HG03097 (cell line): ENCODE data around the gene ZNF821.
"Not testable (repeated sequence)": the region's sequence is repeated elsewhere in the genome, so short reads cannot be mapped to it uniquely, and the experiment has no call there.

Experiments
- ATAC-seq: cut with Tn5 transposase; IDR thresholded peaks from one replicate; pipeline ENCODE4 v1.9.1; 2021; ENCODE audit not compliant: unreplicated experiment, low FRiP score

Gene ZNF821

GRCh38 chr16:71883849-71884638 lies at the start of gene ZNF821:
TSS of gene ZNF821 (minus strand) at chr16:71884182. CDS start at chr16:71879946, 4,236 bp downstream.
- ATAC-seq = no peak

DNA sequence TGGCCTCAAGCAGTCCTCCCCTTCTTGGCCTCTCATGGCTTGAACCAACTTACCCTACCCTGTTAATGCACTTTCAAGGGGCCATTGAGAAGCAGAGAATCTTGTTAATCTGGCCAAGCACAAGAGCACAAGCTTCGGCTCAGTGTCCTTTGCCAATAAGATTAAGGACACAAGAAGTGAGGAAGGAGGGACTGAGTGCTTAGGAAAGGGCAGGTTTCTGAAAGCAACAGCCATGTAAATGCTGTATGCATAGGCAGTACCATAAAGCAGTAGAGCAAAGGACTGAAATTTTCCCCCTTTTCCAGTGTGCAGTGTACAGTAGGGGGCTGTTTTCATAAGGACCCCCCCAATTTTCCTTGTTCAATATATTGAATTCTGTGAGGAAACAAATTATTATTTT lies 49.0 kb upstream of the ZNF821 start:
- no peak for ATAC-seq

DNA sequence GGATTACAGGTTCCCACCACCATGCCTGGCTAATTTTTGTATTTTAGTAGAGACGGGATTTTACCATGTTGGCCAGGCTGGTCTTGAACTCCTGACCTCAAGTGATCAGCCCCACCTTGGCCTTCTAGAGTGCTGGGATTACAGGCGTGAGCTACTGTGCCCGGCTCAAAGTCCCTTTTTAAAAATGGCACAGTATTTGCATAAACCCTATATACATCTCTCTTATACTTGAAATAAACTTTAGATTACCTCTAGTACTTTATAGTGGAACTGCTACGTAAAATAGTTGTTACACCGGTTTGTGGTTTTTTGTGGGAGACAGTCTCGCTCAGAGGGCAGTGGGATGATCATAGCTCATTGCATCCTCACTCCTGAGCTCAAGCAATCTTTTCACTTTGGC lies 47.6 kb upstream of the ZNF821 start:
- no peak for ATAC-seq

DNA sequence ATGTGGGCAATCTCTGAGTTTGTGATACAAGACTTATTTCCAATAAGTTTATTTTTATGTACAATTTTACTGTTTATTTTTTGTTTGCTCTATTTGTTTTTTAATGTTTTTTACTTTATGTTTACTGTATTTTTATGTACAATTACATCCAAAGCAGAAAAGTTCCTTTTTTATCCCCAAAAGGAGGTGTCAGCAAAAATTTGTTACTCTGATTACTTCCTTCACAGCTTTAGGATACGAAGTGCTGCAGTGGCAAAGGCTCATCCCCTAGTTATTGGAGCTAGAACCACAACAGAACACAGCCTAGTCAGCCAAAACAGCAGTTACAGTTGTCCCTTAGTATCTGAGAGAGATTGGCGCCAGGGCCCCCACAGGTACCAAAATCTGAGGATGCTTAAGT lies 47.0 kb upstream of the ZNF821 start:
- no peak for ATAC-seq

DNA sequence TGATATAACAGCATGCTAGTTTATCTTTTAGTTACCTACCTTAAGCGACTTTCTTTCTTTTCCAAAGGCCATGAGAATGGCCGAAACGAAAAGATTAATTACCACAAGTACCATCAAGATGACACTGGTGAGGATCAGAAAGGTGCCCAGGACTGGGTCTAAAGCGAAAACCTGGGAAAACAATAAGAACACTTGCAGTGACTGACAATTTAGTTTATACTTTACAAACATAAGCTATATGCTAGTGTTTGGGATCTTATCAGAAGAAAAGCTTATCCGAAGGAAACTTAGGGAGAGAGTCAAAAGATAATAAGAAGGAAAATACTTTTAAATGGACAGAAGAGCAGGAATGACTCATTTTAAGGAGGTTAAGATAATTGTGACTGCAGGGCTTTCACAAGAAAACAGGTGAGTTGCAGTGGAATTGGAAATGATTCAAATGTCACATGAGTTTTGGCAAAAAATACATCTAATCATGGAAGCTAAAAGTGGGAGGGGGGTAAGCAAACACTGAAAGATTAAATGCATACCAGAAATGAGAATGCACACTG lies 46.1 kb upstream of the ZNF821 start:
- ATAC-seq = no peak

DNA sequence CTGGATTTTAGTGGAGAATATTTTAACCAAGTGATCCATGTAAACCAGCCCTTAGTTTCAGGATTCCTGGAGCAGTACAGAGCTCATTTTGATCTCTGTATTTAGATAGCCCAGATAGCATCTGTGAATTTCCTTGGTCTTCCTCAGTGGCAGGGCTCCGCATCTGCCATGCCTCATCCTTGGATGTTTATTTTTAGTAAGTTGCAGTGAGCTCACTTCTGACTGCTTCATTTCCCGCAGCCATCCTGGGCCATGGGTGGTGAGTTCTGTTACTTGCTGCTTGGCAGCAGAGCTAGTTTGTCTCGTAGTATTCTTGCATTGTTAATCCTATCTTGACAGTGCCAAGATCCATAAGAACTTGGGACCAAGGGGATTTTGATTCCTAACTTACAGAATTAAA lies 45.1 kb upstream of the ZNF821 start:
- ATAC-seq = no peak

DNA sequence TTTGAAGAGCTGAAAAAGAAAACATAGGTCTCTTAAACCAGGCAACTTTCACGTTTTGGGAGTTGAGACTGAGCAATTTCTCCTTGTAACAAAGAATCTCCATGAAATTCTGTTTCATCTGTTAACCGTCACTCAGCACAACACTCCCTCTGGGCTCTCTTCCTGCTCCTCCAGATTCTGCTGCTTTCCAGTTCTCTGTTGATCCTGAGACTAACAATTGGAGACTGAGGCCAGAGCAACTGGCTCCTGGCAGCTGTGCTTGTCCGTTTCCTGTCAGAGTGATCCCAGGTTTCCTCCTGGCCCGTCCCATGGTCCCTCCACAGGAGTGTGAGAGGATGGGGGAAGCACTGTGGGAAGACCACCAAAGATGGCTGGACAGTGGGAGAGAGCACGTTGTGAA lies 43.8 kb upstream of the ZNF821 start:
- ATAC-seq = no peak

DNA sequence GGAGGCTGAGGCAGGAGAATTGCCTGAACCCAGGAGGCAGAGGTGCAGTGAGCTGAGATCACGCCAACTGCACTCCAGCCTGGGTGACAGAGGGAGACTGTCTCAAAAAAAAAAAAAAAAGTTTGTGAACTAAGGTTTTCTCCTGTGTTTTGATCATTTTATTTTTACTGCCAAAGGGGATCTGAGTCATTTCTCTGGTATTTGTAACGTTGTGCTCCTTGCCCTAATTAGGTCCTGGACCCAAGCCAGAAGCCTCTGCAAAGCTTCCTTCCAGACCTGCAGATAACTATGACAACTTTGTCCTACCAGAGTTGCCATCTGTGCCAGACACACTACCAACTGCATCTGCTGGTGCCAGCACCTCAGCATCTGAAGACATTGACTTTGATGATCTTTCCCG lies 43.4 kb upstream of the ZNF821 start:
- ATAC-seq = no peak

GRCh38 chr16:71924710-71925109 lies 40.7 kb upstream of the ZNF821 start:
- ATAC-seq = no peak

- ATAC-seq = no peak
These were observed 40.1 kb upstream of the ZNF821 start for GRCh38 chr16:71923941-71924690.

GRCh38 chr16:71920658-71921057 lies 36.7 kb upstream of the ZNF821 start:
- no peak for ATAC-seq

DNA sequence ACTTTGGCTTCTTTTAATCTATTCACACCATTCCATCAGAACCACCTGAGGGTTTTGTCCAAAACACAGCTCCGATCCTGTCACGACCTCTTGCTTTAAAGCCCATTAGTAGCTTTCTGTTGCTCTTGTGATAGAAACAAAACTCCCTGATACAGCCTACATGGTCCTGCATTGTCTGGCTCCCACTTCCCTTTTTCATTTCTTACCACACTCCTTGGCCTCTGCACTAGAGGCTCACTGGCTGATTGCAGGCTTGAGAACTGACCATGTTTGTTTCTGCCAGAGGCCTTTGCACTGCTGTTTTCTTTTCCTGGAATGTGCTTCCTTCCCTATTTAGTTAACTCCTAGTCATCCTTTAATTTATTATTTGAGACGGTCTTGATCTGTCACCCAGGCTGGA lies 35.1 kb upstream of the ZNF821 start:
- ATAC-seq = no peak

DNA sequence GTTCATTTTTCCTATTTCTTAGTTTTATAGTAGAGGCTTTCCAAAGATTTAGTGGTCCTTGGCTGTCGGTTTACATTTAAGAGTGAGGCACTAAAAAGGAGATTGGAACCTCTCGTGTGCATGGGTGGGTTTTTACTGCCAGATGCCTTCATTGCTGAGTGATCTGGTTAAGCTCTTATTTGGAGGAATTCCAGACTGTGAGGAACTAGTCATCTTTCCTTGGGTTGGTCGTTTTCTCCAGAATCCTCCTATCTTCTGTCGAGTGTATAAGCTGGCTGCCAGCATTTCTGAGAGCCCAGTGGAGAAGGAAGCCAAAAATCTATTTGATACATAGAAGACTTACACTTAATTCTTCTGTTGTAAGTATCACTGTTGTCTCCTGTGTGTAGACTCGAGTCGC lies 33.9 kb upstream of the ZNF821 start:
- no peak for ATAC-seq

DNA sequence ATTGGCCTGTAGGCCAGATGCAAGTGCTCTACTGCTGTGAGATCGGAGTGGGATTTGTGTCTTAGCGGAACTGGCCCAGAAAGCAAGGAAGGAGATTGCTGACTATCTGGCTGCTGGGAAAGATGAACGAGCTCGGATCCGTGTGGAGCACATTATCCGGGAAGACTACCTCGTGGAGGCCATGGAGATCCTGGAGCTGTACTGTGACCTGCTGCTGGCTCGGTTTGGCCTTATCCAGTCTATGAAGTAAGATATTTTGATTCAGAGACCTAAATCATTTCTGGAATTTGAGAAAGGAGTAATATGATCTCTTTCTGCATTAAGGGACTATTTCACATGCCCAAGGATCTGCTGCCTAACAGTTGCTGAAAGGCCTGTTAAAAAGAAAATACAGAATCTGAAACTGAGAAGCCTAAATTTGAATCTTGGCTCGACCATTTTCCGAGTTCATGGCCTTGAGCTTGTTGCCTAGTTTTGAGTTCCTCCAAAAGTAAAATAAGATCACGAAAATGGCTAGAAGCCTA lies 32.5 kb upstream of the ZNF821 start:
- no peak for ATAC-seq

DNA sequence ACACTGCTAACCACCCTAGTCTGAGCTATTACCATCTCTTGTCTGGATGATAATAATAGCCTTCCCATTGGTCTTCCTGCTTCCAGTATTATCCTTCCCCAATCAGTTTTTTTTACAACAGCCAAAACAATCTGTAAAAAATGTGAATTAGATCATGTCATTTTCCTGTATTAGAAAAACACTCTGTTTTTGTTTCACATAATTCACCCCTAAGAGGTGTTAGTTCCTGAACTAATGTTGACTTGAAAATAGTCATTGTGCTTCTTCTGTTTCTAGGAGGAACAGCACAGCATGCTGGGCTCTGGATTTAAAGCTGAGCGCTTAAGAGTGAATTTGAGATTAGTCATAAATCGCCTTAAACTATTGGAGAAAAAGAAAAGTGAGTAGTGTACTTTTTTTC lies 31.4 kb upstream of the ZNF821 start:
- no peak for ATAC-seq

DNA sequence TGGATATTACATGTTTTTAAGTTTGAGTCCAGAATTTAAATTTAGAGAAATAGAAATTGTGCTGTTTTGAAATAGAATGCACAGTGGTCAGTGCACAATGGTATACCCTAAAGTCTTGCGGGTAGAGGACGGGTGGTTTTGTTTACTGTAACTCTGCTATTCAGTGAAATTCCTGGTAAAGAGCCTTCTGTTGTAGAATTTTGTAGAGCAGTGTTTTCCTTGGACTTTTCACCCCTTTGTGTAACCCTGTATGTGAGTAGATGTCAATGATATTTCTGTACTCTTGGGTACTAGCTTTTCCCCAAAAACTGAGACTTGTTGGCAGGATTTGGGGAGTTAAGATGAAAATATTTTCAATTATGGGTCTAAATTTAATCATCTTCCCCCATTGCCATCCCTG lies 30.8 kb upstream of the ZNF821 start:
- ATAC-seq = no peak

DNA sequence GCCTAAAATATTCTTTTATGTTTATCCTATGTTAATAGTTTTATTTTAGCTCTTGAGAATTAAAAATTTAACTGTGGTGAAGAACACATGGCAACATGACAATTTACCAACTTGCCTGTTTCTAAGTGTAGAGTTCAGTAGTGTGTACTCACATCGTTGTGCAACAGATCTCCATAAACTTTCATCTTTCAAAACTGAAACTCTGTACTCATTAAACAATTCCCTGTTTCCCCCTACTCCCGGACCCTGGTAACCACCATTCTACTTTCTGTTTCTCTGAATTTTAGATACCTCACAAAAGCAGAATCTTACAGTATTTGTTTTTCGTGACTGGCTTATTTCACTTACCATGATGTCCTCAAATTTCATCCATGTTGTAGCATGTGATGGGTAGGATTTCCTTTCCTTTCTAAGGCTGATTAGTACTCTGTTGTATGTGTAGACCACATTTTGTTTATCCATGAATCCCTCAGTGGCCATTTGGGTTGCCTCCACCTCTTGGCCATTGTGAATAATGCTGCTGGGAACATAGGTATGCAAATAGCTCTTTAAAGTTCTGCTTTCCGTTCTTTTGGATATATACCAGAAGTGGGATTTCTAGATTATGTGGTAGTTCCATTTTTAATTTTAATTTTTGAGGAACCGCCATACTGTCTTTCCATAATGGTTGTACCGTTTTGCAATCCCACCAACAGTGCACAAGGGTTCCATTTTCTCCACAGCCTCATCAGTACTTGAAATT lies 28.7 kb upstream of the ZNF821 start:
- no peak for ATAC-seq

DNA sequence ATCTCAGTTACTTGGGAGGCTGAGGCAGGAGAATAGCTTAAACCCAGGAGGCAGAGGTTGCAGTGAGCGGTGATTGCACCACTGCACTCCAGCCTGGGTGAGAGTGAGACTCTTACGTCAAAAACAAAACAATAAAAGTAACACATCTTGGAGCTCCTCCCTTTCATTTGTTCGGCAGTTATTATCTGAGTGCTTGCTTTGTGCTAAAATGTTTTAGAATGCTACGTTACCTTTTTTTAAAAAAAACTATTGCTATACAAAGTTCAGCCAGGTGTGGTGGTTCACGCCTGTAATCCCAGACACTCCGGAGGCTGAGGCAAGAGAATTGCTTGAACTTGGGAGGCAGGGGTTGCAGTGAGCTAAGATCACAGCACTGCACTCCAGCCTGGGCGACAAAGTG lies 27.1 kb upstream of the ZNF821 start:
- no peak for ATAC-seq

- not testable (repeated sequence) for ATAC-seq
These were observed 21.8 kb upstream of the ZNF821 start for GRCh38 chr16:71905765-71906164.

DNA sequence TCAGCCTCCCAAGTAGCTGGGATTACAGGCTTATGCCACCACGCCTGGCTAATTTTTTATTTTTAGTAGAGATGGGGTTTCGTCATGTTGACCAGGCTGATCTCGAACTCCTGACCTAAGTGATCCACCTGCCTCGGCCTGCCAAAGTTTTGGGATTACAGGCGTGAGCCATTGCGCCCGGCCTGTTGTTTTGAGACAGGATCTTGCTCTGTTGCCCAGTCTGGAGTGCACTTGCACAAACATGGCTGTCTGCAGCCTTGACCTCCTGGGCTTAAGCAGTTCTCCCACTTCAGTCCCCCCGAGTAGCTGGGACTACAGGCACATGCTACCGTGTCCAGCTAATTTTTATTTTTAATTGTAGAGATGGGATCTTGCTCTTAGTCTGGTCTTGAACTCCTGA lies 20.3 kb upstream of the ZNF821 start:
- no peak for ATAC-seq

GRCh38 chr16:71903608-71904007 lies 19.6 kb upstream of the ZNF821 start:
- no peak for ATAC-seq
